ENCODE results near the gene NPHS1.
"Not testable (repeated sequence)": the region's sequence is repeated elsewhere in the genome, so short reads cannot be mapped to it uniquely, and the experiment has no call there.

The NPHS1 gene

GRCh38 chr19:35872180-35872579 is 19.9 kb upstream of the NPHS1 start:
- no peak overlapping the region for H3K4me3 ChIP-seq (ENCODE audit: low read depth, low read length)
- TF ChIP-seq, protein P1, sequence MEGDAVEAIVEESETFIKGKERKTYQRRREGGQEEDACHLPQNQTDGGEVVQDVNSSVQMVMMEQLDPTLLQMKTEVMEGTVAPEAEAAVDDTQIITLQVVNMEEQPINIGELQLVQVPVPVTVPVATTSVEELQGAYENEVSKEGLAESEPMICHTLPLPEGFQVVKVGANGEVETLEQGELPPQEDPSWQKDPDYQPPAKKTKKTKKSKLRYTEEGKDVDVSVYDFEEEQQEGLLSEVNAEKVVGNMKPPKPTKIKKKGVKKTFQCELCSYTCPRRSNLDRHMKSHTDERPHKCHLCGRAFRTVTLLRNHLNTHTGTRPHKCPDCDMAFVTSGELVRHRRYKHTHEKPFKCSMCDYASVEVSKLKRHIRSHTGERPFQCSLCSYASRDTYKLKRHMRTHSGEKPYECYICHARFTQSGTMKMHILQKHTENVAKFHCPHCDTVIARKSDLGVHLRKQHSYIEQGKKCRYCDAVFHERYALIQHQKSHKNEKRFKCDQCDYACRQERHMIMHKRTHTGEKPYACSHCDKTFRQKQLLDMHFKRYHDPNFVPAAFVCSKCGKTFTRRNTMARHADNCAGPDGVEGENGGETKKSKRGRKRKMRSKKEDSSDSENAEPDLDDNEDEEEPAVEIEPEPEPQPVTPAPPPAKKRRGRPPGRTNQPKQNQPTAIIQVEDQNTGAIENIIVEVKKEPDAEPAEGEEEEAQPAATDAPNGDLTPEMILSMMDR (IDR thresholded peaks at IDR 0.05; ENCODE audit: borderline replicate concordance, insufficient read depth, low read depth, low read length): no peak

DNA sequence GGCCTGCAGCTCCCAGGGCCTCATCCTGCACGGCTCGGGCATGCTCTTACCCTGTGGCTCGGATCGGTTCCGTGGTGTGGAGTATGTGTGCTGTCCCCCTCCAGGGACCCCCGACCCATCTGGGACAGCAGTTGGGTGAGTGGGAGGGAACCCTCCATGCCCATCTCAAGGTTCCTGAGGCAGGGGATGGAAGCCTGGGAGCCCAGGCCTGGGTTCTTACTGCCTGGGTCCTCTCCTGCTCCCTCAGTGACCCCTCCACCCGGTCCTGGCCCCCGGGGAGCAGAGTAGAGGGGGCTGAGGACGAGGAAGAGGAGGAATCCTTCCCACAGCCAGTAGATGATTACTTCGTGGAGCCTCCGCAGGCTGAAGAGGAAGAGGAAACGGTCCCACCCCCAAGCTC is 19.3 kb upstream of the NPHS1 start:
- H3K4me3 ChIP-seq (ENCODE audit: low read depth, low read length): no peak overlapping the region
- TF ChIP-seq, protein P1 (IDR thresholded peaks at IDR 0.05; ENCODE audit: borderline replicate concordance, insufficient read depth, low read depth, low read length): no peak

- TF ChIP-seq, protein P1 (IDR thresholded peaks at IDR 0.05; ENCODE audit: borderline replicate concordance, insufficient read depth, low read depth, low read length): no peak
- H3K4me3 ChIP-seq (ENCODE audit: low read depth, low read length): no peak overlapping the region
These were observed 18.5 kb upstream of the NPHS1 start for GRCh38 chr19:35870798-35871197.

DNA sequence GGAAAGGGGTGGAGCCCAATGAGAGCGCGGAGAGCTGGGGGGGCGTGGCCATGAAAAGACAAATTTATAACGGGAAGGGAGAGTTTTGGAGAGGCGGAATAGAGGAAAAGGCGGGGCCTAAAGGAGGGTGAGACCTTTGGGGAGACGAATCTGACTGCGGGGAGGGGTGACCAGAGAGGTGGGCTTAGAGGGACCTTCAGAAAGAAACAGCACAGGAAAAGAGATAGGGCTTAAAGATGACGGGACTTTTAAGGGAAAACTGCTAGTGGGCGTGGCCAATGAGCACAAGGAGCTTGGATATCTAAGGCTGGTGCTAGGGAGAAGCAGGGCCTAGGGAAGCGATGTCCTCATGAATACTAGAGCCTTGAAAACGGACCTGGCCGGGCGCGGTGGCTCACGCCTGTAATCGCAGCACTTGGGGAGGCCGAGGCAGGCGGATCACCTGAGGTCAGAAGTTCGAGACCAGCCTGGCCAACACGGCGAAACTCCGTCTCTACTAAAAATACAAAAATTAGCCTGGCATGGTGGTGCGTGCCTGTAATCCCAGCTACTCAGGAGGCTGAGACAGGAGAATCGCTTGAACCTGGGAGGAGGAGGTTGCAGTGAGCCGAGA is 17.9 kb upstream of the NPHS1 start:
- H3K4me3 ChIP-seq (ENCODE audit: low read depth, low read length): not testable (repeated sequence)

DNA sequence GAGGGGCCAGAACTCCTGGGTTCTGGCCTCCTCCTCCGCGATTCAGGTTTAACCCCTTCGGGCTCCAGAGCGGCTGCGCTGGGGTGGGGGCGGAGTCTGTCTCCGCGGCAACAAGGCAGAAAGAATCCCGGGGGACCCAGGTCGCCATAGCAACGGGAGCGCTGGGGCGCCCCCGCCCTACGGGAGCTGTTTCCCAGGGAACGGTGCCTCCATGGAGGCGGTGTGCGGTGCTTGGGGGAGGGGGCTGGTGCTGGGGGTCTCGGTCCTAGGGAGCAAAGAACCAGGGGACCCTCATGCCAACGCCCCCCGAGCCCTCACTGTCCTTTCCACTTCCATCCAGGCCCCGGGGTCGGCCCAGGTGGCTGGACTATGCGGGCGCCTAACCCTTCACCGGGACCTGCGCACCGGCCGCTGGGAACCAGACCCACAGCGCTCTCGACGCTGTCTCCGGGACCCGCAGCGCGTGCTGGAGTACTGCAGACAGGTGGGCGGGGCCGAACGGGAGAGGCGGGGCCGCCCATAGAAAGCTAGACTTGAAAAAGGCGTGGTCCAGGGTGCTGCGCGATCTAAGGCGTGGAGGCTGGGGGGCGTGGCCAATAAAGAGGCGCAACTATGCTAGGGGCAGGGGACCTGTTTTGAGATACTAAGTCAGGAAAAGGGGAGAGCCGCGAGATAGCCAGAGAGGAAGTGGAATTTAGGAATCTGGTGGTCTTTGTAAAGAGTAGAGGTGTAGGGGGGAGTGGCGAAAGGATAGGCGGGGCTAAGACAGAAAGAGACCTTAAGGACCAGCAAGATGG is 17.2 kb upstream of the NPHS1 start:
- H3K4me3 ChIP-seq (ENCODE audit: low read depth, low read length): no peak overlapping the region
- TF ChIP-seq, protein P1 (IDR thresholded peaks at IDR 0.05; ENCODE audit: borderline replicate concordance, insufficient read depth, low read depth, low read length): no peak

DNA sequence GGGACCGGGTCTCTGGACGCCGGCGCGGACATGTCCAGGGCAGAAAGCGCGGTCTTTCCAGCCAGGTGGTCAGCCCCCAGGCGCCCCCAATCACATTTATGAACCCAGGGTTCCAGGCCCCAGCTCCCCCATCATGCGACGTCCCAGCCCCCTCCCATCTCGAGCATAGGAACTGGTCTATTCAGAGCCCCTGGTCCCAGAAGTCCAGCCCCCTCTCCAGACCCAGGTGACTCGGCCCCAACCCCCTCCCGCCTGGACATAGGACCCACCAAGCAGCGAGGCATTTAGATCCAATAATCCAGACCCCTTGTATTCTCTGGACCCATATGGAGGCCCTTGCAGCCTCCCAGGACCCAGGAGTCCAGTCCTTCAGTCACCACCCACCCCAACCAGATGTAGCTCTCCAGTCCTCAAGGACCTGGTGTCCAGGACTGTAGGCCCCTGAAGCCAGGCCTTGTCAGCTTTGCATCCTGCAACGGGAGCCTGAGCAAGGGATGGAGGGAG is 16.6 kb upstream of the NPHS1 start:
- peak overlapping the region; percentile 5 for H3K4me3 ChIP-seq (ENCODE audit: low read depth, low read length)
- TF ChIP-seq, protein P1 (IDR thresholded peaks at IDR 0.05; ENCODE audit: borderline replicate concordance, insufficient read depth, low read depth, low read length): no peak

DNA sequence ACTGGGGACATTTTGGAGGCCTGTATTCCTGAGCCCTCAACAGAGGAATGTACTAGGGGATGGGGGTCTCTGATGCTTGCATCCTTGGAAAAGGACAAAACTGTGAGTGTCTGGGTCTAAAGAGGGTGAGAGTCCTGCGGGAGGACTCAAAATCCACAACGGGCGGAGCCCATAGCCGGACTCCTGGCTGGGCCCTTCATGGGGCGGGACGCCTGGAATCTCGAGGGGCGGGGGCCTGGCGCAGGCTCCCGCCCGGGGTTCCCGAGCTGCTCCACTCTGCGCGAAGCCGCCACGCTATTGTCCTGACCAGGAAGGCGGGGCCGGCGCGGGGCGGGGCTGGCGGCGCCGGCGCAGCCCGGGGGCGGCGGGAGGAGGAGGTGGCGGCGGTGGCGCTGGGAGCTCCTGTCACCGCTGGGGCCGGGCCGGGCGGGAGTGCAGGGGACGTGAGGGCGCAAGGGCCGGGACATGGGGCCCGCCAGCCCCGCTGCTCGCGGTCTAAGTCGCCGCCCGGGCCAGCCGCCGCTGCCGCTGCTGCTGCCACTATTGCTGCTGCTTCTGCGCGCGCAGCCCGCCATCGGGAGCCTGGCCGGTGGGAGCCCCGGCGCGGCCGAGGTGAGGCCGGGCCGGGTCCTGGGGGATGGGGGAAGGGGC is 16.0 kb upstream of the NPHS1 start, which contains the start of gene APLP1:
TSS of gene APLP1 (plus strand) at position 403 of the 651 bp plus-strand sequence. CDS start at position 466, 63 bp downstream.
- TF ChIP-seq, protein P1 (IDR thresholded peaks at IDR 0.05; ENCODE audit: borderline replicate concordance, insufficient read depth, low read depth, low read length): no peak
- H3K4me3 ChIP-seq (ENCODE audit: low read depth, low read length): peak within 1 kb of the TSS; percentile 5

All from GM12875 (cell line).